GM21390 (cell line): ENCODE measurements around the gene IRX5.

Experiments used
- ATAC-seq: cut with Tn5 transposase; IDR thresholded peaks from one replicate; pipeline ENCODE4 v1.9.1; 2021; ENCODE audit not compliant: unreplicated experiment

Gene IRX5

GRCh38 chr16:54930869-54931119 lies 129 bp downstream of the IRX5 start:
- ATAC-seq = no peak

- no peak for ATAC-seq
Observed at GRCh38 chr16:54931120-54932014, 702 bp downstream of the IRX5 start.

- no peak for ATAC-seq
Observed at GRCh38 chr16:54932021-54932660, 1.5 kb downstream of the IRX5 start.

GRCh38 chr16:54932737-54933254 lies 2.1 kb downstream of the IRX5 start:
- ATAC-seq = no peak

- ATAC-seq = no peak
Observed at GRCh38 chr16:54933281-54934011, 2.8 kb downstream of the IRX5 start.

GRCh38 chr16:54934481-54935265 lies 4.0 kb downstream of the IRX5 start:
- no peak for ATAC-seq

- no peak for ATAC-seq
Observed at GRCh38 chr16:54935266-54935968, 4.8 kb downstream of the IRX5 start.

- ATAC-seq = no peak
Observed at GRCh38 chr16:54936201-54936978, 5.7 kb downstream of the IRX5 start.

- no peak for ATAC-seq
Observed at GRCh38 chr16:54936979-54937670, 6.5 kb downstream of the IRX5 start.

GRCh38 chr16:54937671-54938211 lies 7.1 kb downstream of the IRX5 start:
- no peak for ATAC-seq

GRCh38 chr16:54938212-54939028 lies 7.8 kb downstream of the IRX5 start:
- ATAC-seq = no peak

GRCh38 chr16:54939029-54939346 lies 8.3 kb downstream of the IRX5 start:
- ATAC-seq = no peak

GRCh38 chr16:54939510-54940278 lies 9.0 kb downstream of the IRX5 start:
- no peak for ATAC-seq

- no peak for ATAC-seq
Observed at GRCh38 chr16:54940279-54940604, 9.6 kb downstream of the IRX5 start.

GRCh38 chr16:54942353-54942943 lies 11.8 kb downstream of the IRX5 start:
- ATAC-seq = no peak

GRCh38 chr16:54944002-54944401 lies 13.3 kb downstream of the IRX5 start:
- no peak for ATAC-seq

- ATAC-seq = no peak
Observed at GRCh38 chr16:54945063-54945462, 14.4 kb downstream of the IRX5 start.
